Measurements from ENCODE around the gene SGCA. TPM values are rescaled to one million over a fixed set of nuclear protein-coding genes. Genes with fewer than 3 reads are reported as not detected.

SGCA gene
- total and polyA plus RNA-seq, 2 of the 13 experiments (the other 11 are each of a cell fraction or from before 2014, with no cell fraction given) = not detected

DNA sequence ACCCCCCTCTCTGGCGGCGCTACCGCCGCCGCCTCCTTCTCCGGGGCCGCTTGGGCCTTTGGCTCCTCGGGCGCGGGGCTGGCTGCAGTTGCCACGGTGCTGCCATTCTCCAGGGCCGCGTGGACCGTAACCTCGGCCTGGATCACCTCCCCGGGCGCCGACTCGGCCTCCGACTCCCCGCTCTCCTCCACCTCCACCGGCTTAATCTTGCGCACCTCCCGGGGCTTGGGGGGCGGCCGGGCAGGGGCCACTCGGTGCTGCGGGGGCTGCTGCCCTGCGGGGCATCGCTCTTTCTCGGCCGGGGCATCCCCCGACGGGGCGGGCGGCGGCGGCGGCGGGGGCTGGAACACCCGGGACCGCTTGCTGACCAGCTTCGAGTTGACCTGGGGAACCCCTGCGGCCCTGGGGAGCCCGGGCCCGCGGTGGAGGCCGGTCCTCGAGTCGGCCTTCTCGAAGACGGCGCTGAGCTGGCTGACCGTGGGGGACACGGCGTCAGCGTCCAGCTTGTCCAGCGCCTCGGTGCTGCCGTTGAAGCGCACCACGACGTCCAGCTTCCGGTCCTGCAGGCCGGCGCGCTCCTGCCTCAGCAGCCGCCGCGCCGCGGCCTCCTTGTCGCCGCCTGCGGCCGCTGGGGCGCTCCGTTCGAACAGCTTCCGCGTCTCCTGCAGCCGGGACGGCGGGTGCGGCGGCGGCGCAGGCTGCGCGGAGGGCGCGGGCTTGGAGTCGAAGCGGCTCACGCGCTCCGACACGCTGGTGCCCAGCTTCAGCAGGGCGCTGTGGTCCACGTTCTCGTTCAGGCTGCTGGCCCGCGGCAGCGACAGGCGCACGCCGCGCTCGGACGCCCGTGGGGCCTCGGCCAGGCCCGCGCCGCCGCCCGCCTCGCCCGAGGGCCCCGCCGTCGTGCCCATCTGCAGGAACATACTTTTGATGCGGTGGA lies 16.1 kb upstream of the SGCA start (continued):
- TF ChIP-seq TERF1 (CRISPR knock-in tag; IDR thresholded peaks at IDR 0.05) = no peak; the same call in 1 of the 2 replicates
- TF ChIP-seq, protein P1, sequence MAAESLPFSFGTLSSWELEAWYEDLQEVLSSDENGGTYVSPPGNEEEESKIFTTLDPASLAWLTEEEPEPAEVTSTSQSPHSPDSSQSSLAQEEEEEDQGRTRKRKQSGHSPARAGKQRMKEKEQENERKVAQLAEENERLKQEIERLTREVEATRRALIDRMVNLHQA (CRISPR knock-in tag; IDR thresholded peaks at IDR 0.05) = no peak
- TF ChIP-seq THRA (CRISPR knock-in tag; IDR thresholded peaks at IDR 0.05; ENCODE audit: borderline replicate concordance) = peak; percentile 6; the same call in 1 of the 2 replicates
- no peak for TF ChIP-seq NFRKB (IDR thresholded peaks at IDR 0.05)
- TF ChIP-seq ZNF768 (CRISPR knock-in tag; IDR thresholded peaks at IDR 0.05) = peak; percentile 21; the same call in 1 of the 2 replicates
- TF ChIP-seq HNF1A (IDR thresholded peaks at IDR 0.05; ENCODE audit: low read depth) = no peak
- TF ChIP-seq HNF1A (CRISPR knock-in tag; IDR thresholded peaks at IDR 0.05; ENCODE audit: borderline replicate concordance) = no peak
- peak; percentile 80 for TF ChIP-seq SAP130 (CRISPR knock-in tag; IDR thresholded peaks at IDR 0.05; ENCODE audit: low read depth)
- TF ChIP-seq ZSCAN22 (CRISPR knock-in tag; IDR thresholded peaks at IDR 0.05) = no peak
- TF ChIP-seq, protein P2, sequence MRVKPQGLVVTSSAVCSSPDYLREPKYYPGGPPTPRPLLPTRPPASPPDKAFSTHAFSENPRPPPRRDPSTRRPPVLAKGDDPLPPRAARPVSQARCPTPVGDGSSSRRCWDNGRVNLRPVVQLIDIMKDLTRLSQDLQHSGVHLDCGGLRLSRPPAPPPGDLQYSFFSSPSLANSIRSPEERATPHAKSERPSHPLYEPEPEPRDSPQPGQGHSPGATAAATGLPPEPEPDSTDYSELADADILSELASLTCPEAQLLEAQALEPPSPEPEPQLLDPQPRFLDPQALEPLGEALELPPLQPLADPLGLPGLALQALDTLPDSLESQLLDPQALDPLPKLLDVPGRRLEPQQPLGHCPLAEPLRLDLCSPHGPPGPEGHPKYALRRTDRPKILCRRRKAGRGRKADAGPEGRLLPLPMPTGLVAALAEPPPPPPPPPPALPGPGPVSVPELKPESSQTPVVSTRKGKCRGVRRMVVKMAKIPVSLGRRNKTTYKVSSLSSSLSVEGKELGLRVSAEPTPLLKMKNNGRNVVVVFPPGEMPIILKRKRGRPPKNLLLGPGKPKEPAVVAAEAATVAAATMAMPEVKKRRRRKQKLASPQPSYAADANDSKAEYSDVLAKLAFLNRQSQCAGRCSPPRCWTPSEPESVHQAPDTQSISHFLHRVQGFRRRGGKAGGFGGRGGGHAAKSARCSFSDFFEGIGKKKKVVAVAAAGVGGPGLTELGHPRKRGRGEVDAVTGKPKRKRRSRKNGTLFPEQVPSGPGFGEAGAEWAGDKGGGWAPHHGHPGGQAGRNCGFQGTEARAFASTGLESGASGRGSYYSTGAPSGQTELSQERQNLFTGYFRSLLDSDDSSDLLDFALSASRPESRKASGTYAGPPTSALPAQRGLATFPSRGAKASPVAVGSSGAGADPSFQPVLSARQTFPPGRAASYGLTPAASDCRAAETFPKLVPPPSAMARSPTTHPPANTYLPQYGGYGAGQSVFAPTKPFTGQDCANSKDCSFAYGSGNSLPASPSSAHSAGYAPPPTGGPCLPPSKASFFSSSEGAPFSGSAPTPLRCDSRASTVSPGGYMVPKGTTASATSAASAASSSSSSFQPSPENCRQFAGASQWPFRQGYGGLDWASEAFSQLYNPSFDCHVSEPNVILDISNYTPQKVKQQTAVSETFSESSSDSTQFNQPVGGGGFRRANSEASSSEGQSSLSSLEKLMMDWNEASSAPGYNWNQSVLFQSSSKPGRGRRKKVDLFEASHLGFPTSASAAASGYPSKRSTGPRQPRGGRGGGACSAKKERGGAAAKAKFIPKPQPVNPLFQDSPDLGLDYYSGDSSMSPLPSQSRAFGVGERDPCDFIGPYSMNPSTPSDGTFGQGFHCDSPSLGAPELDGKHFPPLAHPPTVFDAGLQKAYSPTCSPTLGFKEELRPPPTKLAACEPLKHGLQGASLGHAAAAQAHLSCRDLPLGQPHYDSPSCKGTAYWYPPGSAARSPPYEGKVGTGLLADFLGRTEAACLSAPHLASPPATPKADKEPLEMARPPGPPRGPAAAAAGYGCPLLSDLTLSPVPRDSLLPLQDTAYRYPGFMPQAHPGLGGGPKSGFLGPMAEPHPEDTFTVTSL (CRISPR knock-in tag; IDR thresholded peaks at IDR 0.05; ENCODE audit: borderline replicate concordance) = no peak
- TF ChIP-seq KLF13 (CRISPR knock-in tag; IDR thresholded peaks at IDR 0.05) = no peak
- TF ChIP-seq, protein P3, sequence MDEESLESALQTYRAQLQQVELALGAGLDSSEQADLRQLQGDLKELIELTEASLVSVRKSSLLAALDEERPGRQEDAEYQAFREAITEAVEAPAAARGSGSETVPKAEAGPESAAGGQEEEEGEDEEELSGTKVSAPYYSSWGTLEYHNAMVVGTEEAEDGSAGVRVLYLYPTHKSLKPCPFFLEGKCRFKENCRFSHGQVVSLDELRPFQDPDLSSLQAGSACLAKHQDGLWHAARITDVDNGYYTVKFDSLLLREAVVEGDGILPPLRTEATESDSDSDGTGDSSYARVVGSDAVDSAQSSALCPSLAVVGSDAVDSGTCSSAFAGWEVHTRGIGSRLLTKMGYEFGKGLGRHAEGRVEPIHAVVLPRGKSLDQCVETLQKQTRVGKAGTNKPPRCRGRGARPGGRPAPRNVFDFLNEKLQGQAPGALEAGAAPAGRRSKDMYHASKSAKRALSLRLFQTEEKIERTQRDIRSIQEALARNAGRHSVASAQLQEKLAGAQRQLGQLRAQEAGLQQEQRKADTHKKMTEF (CRISPR knock-in tag; IDR thresholded peaks at IDR 0.05) = 0 out of 2 replicates have a peak, but pooled peaks have one; percentile 15
